Measurements from ENCODE around the gene SHROOM1. TPM values are rescaled to one million over a fixed set of nuclear protein-coding genes. Genes with fewer than 3 reads are reported as not detected.

The SHROOM1 gene
- total and polyA plus RNA-seq, 2 of the 8 experiments (the other 6 are each of a cell fraction or from before 2014, with no cell fraction given), result 3.9 to 5.2 TPM

- TF ChIP-seq EGR1 (IDR thresholded peaks at IDR 0.05; ENCODE audit: borderline replicate concordance, low read depth, low read length) (no peak), GABPA (IDR thresholded peaks at IDR 0.05; ENCODE audit: borderline replicate concordance, insufficient read depth, low read length) (no peak), JUND (IDR thresholded peaks at IDR 0.05; ENCODE audit: low read length) (no peak)
These were observed 29.9 kb downstream of the SHROOM1 start (continued) for GRCh38 chr5:132800545-132800944.

All from H1 (cell line).